HL-60 (cell line): ENCODE data around the gene IFI16.

Source experiments
- DNase-seq, 2 experiments: peaks; one replicate each; pipeline ENCODE4 v3.0.0-alpha.2; 2010 to 2020; ENCODE audit warnings: low read depth in 1 of 2, low spot score in 1 of 2
- H3K27ac ChIP-seq: fragments of 250-450 bp; sonication (Bioruptor Pico); replicated peaks from 2 replicates; pipeline ENCODE4 v1.5.1; 2020; ENCODE audit warnings: mild to moderate bottlenecking, moderate library complexity
- H3K27me3 ChIP-seq: fragments of 250-450 bp; sonication (Bioruptor Pico); 2 replicates; pipeline ENCODE4 v1.5.1; 2021; ENCODE audit warnings: mild to moderate bottlenecking, moderate library complexity; ENCODE audit not compliant: insufficient read depth, poor library complexity, severe bottlenecking
- H3K4me3 ChIP-seq: replicated peaks from 2 replicates; pipeline ENCODE4 v1.5.1; 2011; ENCODE audit warnings: mild to moderate bottlenecking, control low read depth, low read length; ENCODE audit not compliant: insufficient read depth
- CTCF ChIP-seq: IDR thresholded peaks from one replicate; pipeline ENCODE4 v1.5.1; 2011; ENCODE audit warnings: low read length, control low read depth, inconsistent platforms; ENCODE audit not compliant: insufficient read depth
- GABPA ChIP-seq: IDR thresholded peaks from 2 replicates; pipeline ENCODE4 v1.6.1; 2012; ENCODE audit warnings: low read depth
- POLR2AphosphoS5 ChIP-seq: IDR thresholded peaks from 2 replicates; pipeline ENCODE4 v1.6.1; 2012; ENCODE audit warnings: low read depth
- REST ChIP-seq: IDR thresholded peaks from 2 replicates; pipeline ENCODE4 v1.6.1; 2012; ENCODE audit warnings: low read depth; ENCODE audit not compliant: insufficient replicate concordance
- SPI1 ChIP-seq: IDR thresholded peaks from 2 replicates; pipeline ENCODE4 v1.6.1; 2012; ENCODE audit warnings: low read depth, mild to moderate bottlenecking, borderline replicate concordance

The IFI16 gene

GRCh38 chr1:158978730-158979129, 31.0 kb upstream of the IFI16 start:
- TF ChIP-seq GABPA, result no peak
- TF ChIP-seq REST, result no peak
- TF ChIP-seq SPI1, result no peak
- no peak for TF ChIP-seq POLR2AphosphoS5
- TF ChIP-seq CTCF, result no peak
- H3K27ac ChIP-seq, result no peak overlapping the region
- no peak overlapping the region for H3K4me3 ChIP-seq

GRCh38 chr1:158979229-158979628, 30.5 kb upstream of the IFI16 start:
- no peak for DNase-seq
- H3K4me3 ChIP-seq, result no peak overlapping the region
- H3K27me3 ChIP-seq, result no peaks in the 10 kb centered on the region
- no peak overlapping the region for H3K27ac ChIP-seq
- TF ChIP-seq CTCF (no peak), REST (no peak), SPI1 (no peak), GABPA (no peak), POLR2AphosphoS5 (no peak)

More at GRCh38 chr1:158978730-158979129, 31.0 kb upstream of the IFI16 start:
- no peaks in the 10 kb centered on the region for H3K27me3 ChIP-seq
- DNase-seq, result no peak

GRCh38 chr1:158983235-158983634, 26.5 kb upstream of the IFI16 start:
- TF ChIP-seq CTCF, result no peak
- no peak for TF ChIP-seq SPI1
- TF ChIP-seq GABPA, result no peak
- TF ChIP-seq REST, result no peak
- no peak for TF ChIP-seq POLR2AphosphoS5
- no peak for DNase-seq
- Histone ChIP-seq H3K27ac (no peak overlapping the region), H3K27me3 (no peaks in the 10 kb centered on the region), H3K4me3 (no peak overlapping the region)
